Tibial nerve (tissue), 4 donors: Measurements from ENCODE around the gene RAB3A.

Experiments
- EP300 ChIP-seq, 2 donors: sonication (generic); formaldehyde crosslinking; IDR thresholded peaks; one replicate each; pipeline ENCODE4 v1.6.1; 2017; ENCODE audit warnings: antibody characterized with exemption in 2 of 2, mild to moderate bottlenecking in 1 of 2
- POLR2A ChIP-seq, 2 donors: fragments of 450-650 bp; IDR thresholded peaks; one replicate each; pipeline ENCODE4 v1.6.1; 2017; ENCODE audit warnings: antibody characterized with exemption in 2 of 2, mild to moderate bottlenecking in 2 of 2, moderate library complexity in 2 of 2
- TF ChIP-seq, protein P1 (sequence below), 5 experiments: fragments of 200-600 bp in 3 of 5; fragments of 450-650 bp in 2 of 5; sonication (generic) in 3 of 5; IDR thresholded peaks; one replicate each; pipeline ENCODE4 v1.5.1; 2016 to 2019; ENCODE audit warnings: antibody characterized with exemption in 5 of 5, mild to moderate bottlenecking in 3 of 5, moderate library complexity in 2 of 5

- TF ChIP-seq EP300 (IDR thresholded peaks at IDR 0.05) (no peak), POLR2A (IDR thresholded peaks at IDR 0.05) (no peak)
- TF ChIP-seq, protein P1, sequence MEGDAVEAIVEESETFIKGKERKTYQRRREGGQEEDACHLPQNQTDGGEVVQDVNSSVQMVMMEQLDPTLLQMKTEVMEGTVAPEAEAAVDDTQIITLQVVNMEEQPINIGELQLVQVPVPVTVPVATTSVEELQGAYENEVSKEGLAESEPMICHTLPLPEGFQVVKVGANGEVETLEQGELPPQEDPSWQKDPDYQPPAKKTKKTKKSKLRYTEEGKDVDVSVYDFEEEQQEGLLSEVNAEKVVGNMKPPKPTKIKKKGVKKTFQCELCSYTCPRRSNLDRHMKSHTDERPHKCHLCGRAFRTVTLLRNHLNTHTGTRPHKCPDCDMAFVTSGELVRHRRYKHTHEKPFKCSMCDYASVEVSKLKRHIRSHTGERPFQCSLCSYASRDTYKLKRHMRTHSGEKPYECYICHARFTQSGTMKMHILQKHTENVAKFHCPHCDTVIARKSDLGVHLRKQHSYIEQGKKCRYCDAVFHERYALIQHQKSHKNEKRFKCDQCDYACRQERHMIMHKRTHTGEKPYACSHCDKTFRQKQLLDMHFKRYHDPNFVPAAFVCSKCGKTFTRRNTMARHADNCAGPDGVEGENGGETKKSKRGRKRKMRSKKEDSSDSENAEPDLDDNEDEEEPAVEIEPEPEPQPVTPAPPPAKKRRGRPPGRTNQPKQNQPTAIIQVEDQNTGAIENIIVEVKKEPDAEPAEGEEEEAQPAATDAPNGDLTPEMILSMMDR (IDR thresholded peaks at IDR 0.05): no peak
Measured at GRCh38 chr19:18173054-18173571, 30.7 kb downstream of the RAB3A start.
